ENCODE data around the gene IFFO2. TPM values are rescaled to one million over a fixed set of nuclear protein-coding genes. Genes with fewer than 3 reads are reported as not detected.

The IFFO2 gene
- total and polyA plus RNA-seq, 8 donors, result 13.8 to 24.0 (median 22.2) TPM

GRCh38 chr1:18908911-18909771 is 47.3 kb downstream of the IFFO2 start:
- Histone ChIP-seq H3K27ac (peak overlapping the region; percentile 37 to 88), H3K27me3 (no peaks in the 10 kb centered on the region), H3K4me1 (peaks cover 11 to 39% of the 10 kb centered on the region in 2 donors), H3K9me3 (no peaks in the 10 kb centered on the region), H3K4me3 (no peak overlapping the region), H3K36me3 (peaks cover 0 to 37% of the 10 kb centered on the region in 2 donors)
- intact Hi-C loops (cut with DNase I), result loop anchor here in 1 of 2 donors (5.0 kb wide), 1 partner anchor 183 kb away; no protein-coding TSS in a partner anchor
- TF ChIP-seq CTCF (IDR thresholded peaks at IDR 0.05), result no peak
- ATAC-seq (no peak), DNase-seq (no peak)

- Histone ChIP-seq H3K27ac (peak overlapping the region; percentile 37 to 88), H3K36me3 (peaks cover 0 to 37% of the 10 kb centered on the region in 2 donors), H3K4me3 (peak overlapping the region in 1 of 2 donors; percentile 6), H3K4me1 (peaks cover 9 to 41% of the 10 kb centered on the region in 2 donors), H3K9me3 (no peaks in the 10 kb centered on the region), H3K27me3 (no peaks in the 10 kb centered on the region)
- TF ChIP-seq CTCF (IDR thresholded peaks at IDR 0.05), result no peak
- ATAC-seq, result peak; percentile 28
- intact Hi-C loops (cut with DNase I), result loop anchor here in 1 of 2 donors (5.0 kb wide), 1 partner anchor 184 kb away; no protein-coding TSS in a partner anchor
- DNase-seq, result peak in 1 of 4 donors; percentile 86
Observed at GRCh38 chr1:18907917-18908845, 48.3 kb downstream of the IFFO2 start.

GRCh38 chr1:18907021-18907916 is 49.2 kb downstream of the IFFO2 start:
- Histone ChIP-seq H3K27ac (peak overlapping the region; percentile 37 to 88), H3K4me1 (peaks cover 9 to 35% of the 10 kb centered on the region in 2 donors), H3K4me3 (peak overlapping the region in 1 of 2 donors; percentile 6), H3K36me3 (peaks cover 0 to 37% of the 10 kb centered on the region in 2 donors), H3K27me3 (no peaks in the 10 kb centered on the region), H3K9me3 (no peaks in the 10 kb centered on the region)
- peak; percentile 82 to 84 for TF ChIP-seq CTCF (IDR thresholded peaks at IDR 0.05)
- peak; percentile 19 for ATAC-seq
- intact Hi-C loops (cut with DNase I), result loop anchor here in 1 of 2 donors (5.0 kb wide), 1 partner anchor 185 kb away; no protein-coding TSS in a partner anchor
- peak; percentile 66 to 91 (median 86) for DNase-seq

GRCh38 chr1:18903291-18903756 is 53.2 kb downstream of the IFFO2 start:
- peaks cover 0 to 3% of the 10 kb centered on the region in 2 donors for H3K36me3 ChIP-seq
- peaks cover 9 to 46% of the 10 kb centered on the region in 2 donors for H3K4me1 ChIP-seq
- H3K4me3 ChIP-seq, result peak overlapping the region; percentile 83 to 91
- H3K27me3 ChIP-seq, result no peaks in the 10 kb centered on the region
- no peak for TF ChIP-seq CTCF (IDR thresholded peaks at IDR 0.05)
- DNase-seq, result no peak
- no peaks in the 10 kb centered on the region for H3K9me3 ChIP-seq
- intact Hi-C loops (cut with DNase I), result no loop called here
- peak overlapping the region; percentile 81 to 89 for H3K27ac ChIP-seq
- no peak for ATAC-seq
